DMS153 treated with DMSO at 0.1 percent for 48 hours (cell line): ENCODE measurements around the gene MREG.
"Not testable (repeated sequence)": the region's sequence is repeated elsewhere in the genome, so short reads cannot be mapped to it uniquely, and the experiment has no call there.

Experiments
- DNase-seq: peaks from one replicate; lab custom pipeline; 2025; ENCODE audit not compliant: unreplicated experiment; lab: John Stamatoyannopoulos, UW

The MREG gene

DNA sequence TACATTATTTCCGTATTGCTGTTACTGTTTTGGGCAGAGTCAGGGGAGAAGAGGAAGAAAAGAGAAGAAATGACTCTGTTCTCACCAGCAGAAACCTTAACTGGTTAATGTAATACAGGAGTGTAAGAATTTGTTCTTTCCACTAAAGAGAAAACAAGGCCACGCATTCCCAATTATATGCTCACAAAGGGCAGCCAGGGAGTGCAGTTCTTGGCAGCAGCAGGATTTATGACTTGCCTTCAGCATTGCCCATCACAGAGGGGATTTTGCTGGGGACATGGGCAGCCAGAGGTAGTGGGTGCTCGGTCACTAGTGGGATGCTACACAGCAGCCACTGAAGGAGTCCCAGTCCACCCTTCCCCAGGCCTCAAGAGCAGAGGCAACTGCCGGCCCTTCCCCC lies 18.4 kb downstream of the MREG start:
- no peak for DNase-seq

DNA sequence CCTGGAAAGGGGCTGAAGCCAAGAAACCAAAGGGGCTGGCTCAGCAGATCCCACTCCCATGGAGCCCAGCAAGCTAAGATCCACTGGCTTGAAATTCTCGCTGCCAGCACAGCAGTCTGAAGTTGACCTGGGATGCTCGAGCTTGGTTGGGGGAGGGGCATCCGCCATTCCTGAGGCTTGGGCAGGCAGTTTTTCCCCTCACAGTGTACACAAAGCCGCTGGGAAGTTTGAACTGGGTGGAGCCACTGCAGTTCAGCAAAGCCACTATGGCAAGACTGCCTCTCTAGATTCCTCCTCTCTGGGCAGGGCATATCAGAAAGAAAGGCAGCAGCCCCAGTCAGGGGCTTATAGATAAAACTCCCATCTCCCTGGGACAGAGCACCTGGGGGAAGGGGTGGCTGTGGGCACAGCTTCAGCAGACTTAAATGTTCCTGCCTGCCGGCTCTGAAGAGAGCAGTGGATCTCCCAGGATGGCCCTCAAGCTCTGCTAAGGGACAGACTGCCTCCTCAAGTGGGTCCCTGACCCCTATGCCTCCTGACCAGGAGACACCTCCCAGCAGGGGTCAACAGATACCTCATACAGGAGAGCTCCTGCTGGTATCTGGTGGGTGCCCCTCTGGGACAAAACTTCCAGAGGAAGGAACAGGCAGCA lies 24.7 kb downstream of the MREG start:
- DNase-seq = not testable (repeated sequence)

DNA sequence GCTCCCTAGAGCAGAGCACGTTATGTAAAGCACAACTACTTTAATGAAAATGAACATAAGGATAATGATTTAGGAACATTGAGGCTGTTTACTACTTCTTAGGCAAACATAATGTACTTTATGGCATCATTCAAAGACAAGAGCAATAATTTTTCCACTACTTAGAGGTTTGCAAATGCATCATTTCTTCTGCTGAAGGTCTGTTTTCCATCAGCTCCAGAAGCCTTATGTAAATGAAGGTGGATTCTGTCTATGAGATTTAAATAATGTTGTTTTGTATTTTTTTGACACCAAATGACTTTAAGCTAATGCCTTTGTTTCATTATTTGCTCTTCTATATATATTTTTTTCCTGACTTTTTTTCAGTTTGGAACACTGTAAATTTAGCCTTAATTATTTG lies 28.1 kb downstream of the MREG start:
- no peak for DNase-seq

DNA sequence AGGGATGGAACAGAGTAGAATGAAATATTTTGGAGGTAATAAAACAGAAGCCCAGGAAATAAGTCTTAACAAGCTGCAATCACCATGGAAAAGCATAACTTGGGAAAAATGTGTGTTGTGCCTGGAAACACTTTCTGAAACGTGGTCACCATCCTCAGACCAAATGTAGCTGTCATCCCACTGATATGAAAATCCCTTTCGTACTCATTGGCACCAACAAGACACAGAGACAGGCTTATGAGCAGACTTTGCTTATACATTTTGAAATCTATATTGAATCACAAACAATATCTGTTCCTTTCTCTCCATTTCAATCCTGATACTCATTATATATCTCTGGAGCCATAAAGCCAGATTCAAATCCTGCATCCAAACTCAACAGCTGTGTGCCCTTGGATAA lies 28.7 kb downstream of the MREG start:
- DNase-seq = no peak

DNA sequence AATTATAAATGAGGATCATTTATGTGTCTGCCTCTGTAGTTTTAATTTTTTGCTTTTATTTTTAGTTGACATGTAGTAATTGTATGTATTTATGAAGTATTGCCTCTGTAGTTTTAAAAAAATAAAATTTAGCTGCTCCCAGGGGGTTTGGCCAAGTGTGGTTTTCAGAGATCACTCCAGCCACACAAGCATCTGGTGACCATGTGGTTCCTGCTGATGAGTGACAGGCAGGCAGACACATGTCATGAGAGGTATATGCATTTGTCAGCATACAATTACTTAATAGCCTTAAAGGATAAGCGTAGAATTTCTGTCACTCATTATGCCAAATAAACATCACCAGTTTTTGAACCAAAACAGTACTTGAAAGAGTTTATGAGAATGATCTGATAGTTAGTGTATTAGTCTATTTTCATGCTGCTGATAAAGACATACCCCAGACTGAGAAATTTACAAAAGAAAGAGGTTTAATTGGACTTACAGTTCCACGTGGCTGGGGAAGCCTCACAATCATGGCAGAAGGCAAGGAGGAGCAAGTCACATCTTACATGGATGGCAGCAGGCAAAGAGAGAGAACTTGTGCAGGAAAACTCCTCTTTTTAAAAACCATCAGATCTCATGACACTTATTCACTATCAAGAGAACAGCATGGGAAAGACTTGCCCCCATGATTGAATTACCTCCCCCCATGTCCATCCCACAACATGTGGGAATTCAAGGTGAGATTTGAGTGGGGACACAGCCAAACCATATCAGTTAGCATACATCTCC lies 29.6 kb downstream of the MREG start:
- DNase-seq = no peak

DNA sequence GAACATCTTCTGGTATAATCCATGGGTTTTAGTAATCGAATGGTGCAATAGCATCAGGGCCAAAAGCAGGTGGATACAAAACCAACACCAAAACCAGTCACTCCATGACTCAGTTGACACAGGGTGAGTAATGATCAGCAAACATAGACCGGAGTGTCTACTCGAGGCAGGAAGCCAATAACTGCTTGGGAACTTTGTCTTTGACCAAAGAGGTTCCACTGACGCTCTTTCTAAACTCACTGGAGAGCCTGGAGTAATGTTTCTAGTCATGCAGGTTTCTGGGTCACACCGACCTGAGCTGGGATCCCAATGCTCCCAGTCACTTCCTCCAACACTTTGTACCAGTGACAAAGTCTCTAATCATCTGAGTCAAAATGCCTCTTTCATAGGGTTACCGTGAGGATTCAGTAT lies 30.9 kb downstream of the MREG start:
- peak; percentile 18 for DNase-seq

DNA sequence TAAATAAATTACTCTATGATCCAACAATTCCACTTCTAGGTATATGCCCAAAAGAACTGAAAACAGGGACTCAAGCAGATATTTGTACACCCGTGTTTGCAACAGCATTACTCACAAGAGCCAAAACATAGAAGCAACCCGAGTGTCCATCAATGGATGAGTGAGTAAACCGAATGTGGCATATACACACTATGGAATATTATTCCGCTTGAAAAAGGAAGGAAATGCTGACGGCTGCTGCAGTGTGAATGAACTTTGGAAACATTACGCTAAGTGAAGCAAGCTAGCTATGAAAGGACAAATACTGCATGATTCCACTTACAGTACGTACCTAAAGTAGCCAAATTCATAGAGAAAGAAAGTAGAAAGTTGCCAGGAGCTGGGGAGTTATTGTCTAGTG lies 32.2 kb downstream of the MREG start:
- no peak for DNase-seq

DNA sequence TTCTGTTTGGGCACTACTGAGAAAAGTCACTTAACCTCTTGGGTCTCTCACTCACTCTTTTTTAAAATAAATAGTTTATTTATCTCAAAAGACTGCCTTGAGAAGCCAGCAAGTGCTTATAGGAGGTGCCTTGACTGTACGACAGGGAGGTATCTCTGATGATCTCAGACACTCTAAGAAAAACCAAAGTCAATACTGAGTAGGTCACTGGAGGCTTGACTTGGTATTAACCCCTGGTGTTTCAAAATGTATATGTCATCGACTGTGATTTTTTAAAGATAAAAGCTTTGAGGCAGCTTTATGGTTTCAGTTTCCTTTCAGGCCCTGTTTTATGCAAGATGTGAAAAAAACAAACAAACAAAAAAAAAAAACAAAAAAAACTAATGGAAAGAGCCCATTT lies 33.7 kb downstream of the MREG start:
- no peak for DNase-seq

DNA sequence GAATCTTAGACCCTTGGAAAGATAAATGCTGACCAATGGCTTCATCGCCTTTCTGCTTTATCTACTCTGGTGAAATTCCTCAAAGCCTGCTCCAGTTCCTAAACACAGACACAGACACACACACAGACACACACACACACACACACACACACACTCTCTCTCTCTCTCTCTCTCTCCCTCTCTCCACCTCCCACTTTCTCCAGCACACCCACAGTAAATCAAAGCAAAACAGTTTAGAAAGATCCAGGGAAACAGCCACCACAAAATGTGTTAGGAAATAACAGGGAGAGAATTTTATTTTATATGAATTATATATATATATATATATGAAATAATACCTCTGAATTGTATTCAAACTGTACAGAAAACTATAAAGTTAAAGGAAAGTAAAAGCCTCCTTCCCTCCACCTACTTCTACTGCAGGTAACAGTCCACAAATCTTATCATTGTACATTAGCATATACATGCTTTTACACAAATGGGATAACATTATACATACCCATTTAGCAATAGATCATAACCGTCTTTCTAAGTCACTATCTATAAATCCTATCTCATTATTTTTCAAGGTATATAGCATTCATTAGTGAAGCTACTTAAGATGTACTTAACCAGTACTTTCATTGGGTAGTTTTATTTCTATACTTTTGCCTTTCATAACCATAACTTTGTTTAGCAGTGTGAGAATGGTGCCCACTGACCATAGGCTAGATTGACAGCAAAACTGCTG lies 38.5 kb downstream of the MREG start:
- no peak for DNase-seq

DNA sequence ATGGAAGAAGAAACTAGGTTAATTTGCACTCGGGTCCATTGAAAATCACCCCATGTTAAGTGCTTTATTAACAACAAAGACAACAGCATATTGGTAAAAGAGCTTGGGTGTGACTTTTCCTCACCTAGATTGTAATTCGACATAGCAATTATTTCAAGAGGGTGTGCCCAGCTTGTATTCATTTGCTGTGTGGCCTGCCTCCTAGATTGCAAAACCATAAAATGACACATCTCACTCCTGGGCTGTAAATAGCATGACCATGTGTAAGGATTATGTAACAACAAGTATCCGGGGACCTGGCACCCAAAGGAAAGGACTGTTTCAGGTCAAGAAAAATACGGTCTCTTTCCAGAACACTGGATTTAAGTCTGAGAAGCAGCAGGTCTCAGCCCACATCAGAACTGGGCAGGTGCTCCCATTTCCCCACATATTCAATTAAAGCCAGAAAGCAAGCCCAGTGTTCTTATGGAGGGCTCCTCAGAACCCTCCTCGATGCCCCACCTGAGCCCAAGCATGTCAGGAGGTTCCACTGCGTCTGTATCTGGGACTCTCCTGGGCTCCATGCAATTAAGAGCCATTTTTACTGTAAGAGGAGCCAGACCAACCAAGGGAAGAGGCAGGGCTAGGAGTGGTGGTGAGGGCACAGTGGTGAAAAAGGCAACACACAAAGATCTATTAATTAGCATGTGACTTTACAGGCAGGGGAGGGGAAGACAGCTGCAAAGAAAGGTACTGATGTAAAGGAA lies 39.2 kb downstream of the MREG start:
- DNase-seq = peak; percentile 25

DNA sequence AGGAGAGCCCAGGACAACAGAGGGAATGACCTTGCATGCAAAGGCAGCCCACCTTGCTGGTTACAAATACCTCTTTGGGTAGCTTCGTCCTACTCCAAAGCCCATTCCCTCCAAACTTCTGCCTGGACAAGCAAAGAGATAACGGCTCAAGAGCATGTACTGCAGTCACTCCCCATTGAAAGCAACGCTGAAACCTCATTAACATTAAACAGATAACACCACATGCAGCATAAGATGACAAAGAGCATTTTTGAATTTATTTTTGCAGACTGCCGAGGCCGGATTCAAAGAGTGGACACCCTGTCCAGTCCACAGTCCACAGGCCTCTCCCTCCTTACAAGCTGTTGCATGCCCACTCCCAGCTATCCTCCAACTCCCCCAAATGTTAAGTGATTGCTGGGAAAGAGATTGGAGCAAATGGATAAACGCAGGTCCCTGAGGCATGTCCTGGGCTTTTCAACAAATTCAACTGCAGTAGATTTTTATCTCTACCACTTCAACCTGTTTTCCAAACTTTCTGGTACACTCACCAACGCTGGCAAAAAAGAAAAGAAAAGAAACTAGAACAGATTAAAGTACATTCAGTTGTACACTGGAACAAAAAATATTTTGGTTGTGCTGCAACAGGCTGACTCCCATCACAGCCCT lies 40.1 kb downstream of the MREG start:
- DNase-seq = no peak

DNA sequence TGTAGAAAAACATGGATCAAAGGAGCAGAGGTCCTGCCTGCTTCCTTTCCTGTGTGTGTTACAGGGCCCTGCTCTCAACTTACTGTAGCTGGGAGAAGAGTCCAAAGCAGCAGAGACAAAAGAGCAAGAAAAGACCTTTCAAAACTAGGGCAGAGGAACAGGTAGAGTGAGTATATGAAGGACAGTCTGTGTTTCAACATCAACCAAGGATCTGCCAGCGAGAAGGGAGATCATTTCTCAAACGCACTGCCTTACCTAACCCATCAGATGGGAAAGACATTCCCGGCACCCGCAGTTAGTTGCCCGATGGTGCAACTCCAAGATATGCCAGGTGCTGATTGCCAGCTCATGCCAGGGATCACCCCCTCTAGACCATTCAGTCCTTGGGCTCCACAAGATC lies 41.7 kb downstream of the MREG start:
- no peak for DNase-seq

DNA sequence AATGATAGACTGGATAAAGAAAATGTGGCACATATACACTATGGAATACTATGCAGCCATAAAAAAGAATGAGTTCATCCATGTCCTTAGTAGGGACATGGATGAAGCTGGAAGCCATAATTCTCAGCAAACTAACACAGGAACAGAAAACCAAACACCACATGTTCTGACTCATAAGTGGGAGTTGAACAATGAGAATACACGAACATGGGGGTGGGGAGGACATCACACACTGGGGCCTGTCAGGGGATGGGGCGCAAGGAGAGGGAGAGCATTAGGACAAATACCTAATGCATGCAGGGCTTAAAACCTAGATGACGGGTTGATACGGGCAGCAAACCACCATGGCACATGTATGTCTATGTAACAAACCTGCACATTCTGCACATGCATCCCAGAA lies 42.5 kb downstream of the MREG start:
- DNase-seq = not testable (repeated sequence)

DNA sequence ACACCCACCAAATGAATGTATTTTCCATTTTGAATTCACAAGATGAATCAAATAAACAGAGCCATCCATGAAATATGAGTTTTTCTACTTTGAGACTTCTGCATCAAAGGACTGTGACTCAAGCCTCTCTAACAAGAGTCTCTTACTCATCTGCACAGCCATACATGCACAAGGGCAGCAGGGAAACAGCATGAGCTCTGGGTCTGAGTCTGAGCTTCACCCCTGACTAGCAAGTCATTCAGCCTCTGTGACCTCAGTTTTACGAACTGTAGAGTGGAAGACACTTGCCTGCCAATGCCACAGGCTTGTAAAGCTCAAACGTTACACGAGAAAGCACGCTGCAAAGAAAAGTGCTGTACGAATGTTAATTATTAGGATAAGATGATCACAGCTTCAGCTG lies 42.9 kb downstream of the MREG start:
- DNase-seq = no peak

DNA sequence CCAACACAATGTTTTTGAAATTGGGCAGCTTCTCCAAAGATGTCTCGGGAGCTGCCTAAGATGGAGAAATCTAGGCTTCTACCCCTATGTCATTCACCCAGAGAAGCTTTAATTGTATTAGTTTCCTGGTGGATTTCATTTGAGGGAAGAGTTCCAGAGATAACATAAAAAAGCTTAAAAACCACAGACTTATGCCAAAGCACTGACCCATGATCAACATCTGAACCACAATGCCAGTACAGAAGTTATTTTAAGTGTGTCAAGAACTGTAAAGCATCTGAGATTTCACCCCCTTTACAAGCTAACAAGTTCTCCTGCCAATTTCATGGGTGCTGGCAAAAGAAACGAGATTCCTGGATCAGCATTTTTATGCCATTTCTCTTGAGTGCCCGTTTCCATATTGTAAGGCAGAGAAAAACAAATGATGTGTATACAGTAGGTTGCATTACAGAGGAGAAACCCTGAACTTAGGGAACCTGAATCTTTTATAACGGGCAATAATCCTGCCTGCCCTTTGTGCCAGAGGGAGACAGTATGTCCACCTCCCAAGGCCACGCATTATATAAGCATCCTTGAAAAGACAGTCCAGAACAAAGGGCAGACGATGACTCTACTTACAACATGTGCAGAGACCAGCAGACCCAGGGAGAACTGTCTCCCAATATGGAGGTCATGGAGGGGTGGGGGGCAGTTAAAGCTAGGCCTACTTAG lies 44.1 kb downstream of the MREG start:
- DNase-seq = no peak

DNA sequence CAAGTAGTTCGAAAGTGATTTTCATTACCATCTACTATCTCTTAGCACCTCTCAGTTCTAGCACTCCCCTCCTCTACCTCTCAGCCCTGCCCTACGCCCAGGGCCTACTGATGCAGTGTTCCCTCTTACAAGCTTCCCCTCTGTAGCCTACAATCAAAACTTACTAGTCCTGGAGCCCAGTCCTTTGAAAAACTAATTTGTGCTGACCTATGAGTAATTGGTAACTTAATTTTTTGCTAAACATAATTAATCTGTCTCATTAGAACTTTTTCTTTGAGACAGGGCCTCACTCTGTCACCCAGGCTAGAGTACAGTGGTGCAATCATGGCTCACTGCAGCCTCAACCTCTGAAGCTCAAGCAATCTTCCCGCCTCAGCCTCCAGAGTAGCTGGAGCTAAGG lies 44.9 kb downstream of the MREG start:
- DNase-seq = no peak

DNA sequence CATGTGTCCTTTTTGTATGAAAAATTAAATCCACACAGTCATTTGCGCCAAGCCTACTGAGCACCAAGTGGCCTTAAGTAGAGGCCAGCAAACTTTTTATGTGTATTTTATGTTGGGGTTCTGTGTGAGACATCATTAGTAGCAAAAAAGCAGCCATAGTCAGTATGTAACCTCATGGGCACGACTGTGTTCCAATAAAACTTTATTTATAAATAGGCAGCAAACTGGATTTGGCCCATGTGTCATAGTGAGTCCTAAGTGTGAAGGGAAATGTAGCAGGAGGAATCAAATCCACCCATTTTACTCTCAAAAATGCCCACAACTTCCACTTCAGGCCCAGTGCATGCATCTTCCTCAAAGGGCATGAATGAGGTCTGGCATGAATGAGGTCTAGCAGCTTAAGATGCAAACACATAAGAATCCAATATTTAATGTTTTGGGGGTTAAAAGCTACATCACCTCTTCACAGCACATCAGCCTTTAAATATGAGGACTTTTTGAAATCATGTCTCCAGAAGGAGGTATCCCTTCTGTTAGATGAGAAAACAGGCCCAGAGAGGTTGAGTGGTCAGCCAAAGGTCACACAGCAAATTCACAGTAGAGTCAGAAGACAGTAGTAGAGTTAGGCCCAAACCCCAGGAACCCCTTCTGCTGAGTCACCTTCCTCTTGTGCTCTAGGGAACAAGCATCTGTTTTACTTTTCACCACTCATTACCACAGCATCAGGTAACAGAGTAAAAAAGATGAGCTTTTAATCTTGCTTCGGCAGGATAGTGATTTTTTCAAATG lies 45.6 kb downstream of the MREG start:
- no peak for DNase-seq

DNA sequence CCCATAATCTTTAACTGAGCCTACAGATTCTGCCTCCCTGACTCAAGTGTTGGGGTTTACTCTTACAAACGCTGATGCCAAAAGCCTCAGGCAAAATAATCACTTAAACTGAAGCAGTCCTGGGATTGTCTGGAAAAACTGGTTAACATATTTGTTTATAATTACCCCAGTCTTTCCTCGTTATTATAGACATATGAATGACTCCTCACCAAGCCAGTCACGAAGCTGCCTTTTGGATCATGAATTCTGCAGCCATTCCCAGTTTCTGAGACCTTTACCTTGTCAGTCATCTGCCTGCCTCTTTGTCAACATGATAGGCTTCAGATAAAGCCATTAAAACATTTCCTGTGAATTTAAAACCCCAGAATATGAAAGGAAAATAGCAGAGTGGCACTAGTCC lies 46.4 kb downstream of the MREG start:
- DNase-seq = no peak

DNA sequence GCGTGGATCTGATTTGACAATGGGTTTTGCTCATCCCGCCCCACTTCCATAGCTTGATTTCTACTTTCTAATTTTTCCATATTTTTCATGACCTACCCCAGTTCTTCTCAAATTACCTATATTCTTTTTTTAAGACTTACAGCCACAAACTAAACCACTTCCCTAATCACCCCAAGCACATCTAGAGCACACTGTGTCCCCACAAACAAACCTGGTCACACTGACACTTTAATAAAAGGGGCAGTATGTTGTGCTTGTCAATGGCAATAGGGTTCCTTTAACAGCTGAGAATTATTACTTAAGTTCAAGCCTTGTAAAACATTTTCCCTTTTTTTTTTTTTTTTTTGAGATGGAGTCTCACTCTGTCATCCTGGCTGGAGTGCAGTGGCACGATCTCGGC lies 47.1 kb downstream of the MREG start:
- no peak for DNase-seq
